Adrenal gland (tissue), 12 donors: Measurements from ENCODE around the gene TELO2. TPM values are rescaled to one million over a fixed set of nuclear protein-coding genes. Genes with fewer than 3 reads are reported as not detected.

Source experiments
- DNase-seq, 7 donors: peaks; one replicate each; pipeline ENCODE4 v3.0.0-alpha.2; 2019 to 2020
- H3K27ac ChIP-seq, 5 donors: fragments of 200-600 bp; sonication (generic) in 4 of 5; 1 replicate in 3 of 5; 2 replicates in 2 of 5; pipeline versions ENCODE4 v1.5.1 to v1.8.0; 2016 to 2020; ENCODE audit warnings: mild to moderate bottlenecking in 1 of 5
- H3K27me3 ChIP-seq: fragments of 200-600 bp; 2 replicates; pipeline ENCODE4 v1.8.0; 2021
- H3K36me3 ChIP-seq, 2 donors: fragments of 200-600 bp; replicated peaks in 1 of 2; 1 replicate in 1 of 2; 2 replicates in 1 of 2; pipeline versions ENCODE4 v1.5.1 to v1.8.0; 2018 to 2022
- H3K4me1 ChIP-seq, 2 donors: fragments of 200-600 bp; replicated peaks in 1 of 2; 1 replicate in 1 of 2; 2 replicates in 1 of 2; pipeline versions ENCODE4 v1.5.1 to v1.8.0; 2018 to 2021
- H3K4me3 ChIP-seq, 4 donors: fragments of 200-600 bp; sonication (generic) in 3 of 4; one replicate each; pipeline ENCODE4 v1.5.1; 2016 to 2018
- H3K9me3 ChIP-seq, 3 donors: fragments of 200-600 bp; sonication (generic) in 1 of 3; replicated peaks in 1 of 3; 1 replicate in 2 of 3; 2 replicates in 1 of 3; pipeline versions ENCODE4 v1.5.1 to v1.8.0; 2016 to 2021
- POLR2A ChIP-seq, 2 donors: fragments of 450-650 bp; IDR thresholded peaks; one replicate each; pipeline ENCODE4 v1.6.1; 2017; ENCODE audit warnings: antibody characterized with exemption in 2 of 2, mild to moderate bottlenecking in 2 of 2, moderate library complexity in 1 of 2
- WGBS, 4 donors: extraction: QIAGEN DNeasy Blood & Tissue Kit in 2 of 4; methylation state at CpG; one replicate each; pipeline versions ENCODE4 v1.1.5 to v1.1.7; 2013 to 2017; 5-methylcytosine and 5-hydroxymethylcytosine counted together
- intact Hi-C, 2 donors: fragments of 100-400 bp; cut with DNase I; formaldehyde crosslinking; loops; one replicate each; pipeline versions ENCODE4 v1.14.1 to v1.15.0; 2022 to 2023
- polyA plus RNA-seq, 3 donors: library from polyadenylated mRNA; stranded (reverse); fragments of 200-250 nt in 2 of 3; fragments of 350-450 nt in 1 of 3; fragmentation: Illumina TruSeq in 1 of 3; extraction: RNeasy Lipid Tissue Mini Kit (QIAGEN cat#74804) in 1 of 3; gene quantifications; one replicate each; pipeline ENCODE4 v1.2.3, GENCODE V29; 2013 to 2014
- total RNA-seq, 9 donors: library from RNA; depleted of rRNA in 4 of 9; stranded (reverse); fragments of >200 nt in 4 of 9; fragments of 120-200 nt in 1 of 9; fragmentation: NEBNext Ultra II Directional in 1 of 9; extraction: Animal tissue kit (Norgen Biotek cat#: 25700) in 1 of 9; gene quantifications; one replicate each; pipeline versions ENCODE4 v1.1.0 to v1.2.4, GENCODE V29; 2013 to 2023
- TF ChIP-seq, protein P1 (sequence below), 6 experiments: fragments of 450-650 bp in 4 of 6; fragments of 200-600 bp in 2 of 6; sonication (generic) in 1 of 6; IDR thresholded peaks; 1 replicate in 5 of 6; 2 replicates in 1 of 6; pipeline versions ENCODE4 v1.5.1 to v1.8.0; 2016 to 2021; ENCODE audit warnings: antibody characterized with exemption in 6 of 6, mild to moderate bottlenecking in 2 of 6, moderate library complexity in 1 of 6
- donor health status: healthy with polysubstance abuse.
- donor health status: Bipolar disorder and iron deficiency.
- donor health status: DM: yes; HTN: yes; CAD: no.
- donor health status: DM: no; HTN: no; CAD: no.
- donor health status: DM: no; HTN: no; CAD: no.
- donor health status: DM: yes; HTN: yes; CAD: no.

Gene TELO2
- total and polyA plus RNA-seq, 12 donors, result 1.3 to 173 (median 23.7) TPM

GRCh38 chr16:1525871-1526607, 32.9 kb downstream of the TELO2 start:
- Histone ChIP-seq H3K4me1 (peaks cover 13 to 20% of the 10 kb centered on the region in 2 donors), H3K27ac (no peak overlapping the region), H3K27me3 (no peaks in the 10 kb centered on the region), H3K9me3 (no peaks in the 10 kb centered on the region), H3K36me3 (no peaks in the 10 kb centered on the region), H3K4me3 (no peak overlapping the region)
- intact Hi-C loops, result no loop called here
- TF ChIP-seq, protein P1, sequence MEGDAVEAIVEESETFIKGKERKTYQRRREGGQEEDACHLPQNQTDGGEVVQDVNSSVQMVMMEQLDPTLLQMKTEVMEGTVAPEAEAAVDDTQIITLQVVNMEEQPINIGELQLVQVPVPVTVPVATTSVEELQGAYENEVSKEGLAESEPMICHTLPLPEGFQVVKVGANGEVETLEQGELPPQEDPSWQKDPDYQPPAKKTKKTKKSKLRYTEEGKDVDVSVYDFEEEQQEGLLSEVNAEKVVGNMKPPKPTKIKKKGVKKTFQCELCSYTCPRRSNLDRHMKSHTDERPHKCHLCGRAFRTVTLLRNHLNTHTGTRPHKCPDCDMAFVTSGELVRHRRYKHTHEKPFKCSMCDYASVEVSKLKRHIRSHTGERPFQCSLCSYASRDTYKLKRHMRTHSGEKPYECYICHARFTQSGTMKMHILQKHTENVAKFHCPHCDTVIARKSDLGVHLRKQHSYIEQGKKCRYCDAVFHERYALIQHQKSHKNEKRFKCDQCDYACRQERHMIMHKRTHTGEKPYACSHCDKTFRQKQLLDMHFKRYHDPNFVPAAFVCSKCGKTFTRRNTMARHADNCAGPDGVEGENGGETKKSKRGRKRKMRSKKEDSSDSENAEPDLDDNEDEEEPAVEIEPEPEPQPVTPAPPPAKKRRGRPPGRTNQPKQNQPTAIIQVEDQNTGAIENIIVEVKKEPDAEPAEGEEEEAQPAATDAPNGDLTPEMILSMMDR (IDR thresholded peaks at IDR 0.05), result no peak
- TF ChIP-seq POLR2A (IDR thresholded peaks at IDR 0.05), result no peak
- WGBS, 4 donors, result 90 to 93% (median 92%) methylated on average over 19 to 44 of the region's 44 CpGs
- DNase-seq, result no peak

- TF ChIP-seq, protein P1 (IDR thresholded peaks at IDR 0.05), result no peak
- TF ChIP-seq POLR2A (IDR thresholded peaks at IDR 0.05), result no peak
- WGBS, 4 donors, result 82 to 88% (median 86%) methylated on average over 21 to 38 of the region's 38 CpGs
- intact Hi-C loops, result no loop called here
- no peaks in the 10 kb centered on the region for H3K9me3 ChIP-seq
- no peaks in the 10 kb centered on the region for H3K27me3 ChIP-seq
- no peak overlapping the region for H3K4me3 ChIP-seq
- H3K4me1 ChIP-seq, result peaks cover 13 to 27% of the 10 kb centered on the region in 2 donors
- no peaks in the 10 kb centered on the region for H3K36me3 ChIP-seq
- H3K27ac ChIP-seq, result peak overlapping the region in 2 of 5 donors; percentile 67 to 77
- no peak for DNase-seq
Measured at GRCh38 chr16:1526608-1527555, 33.7 kb downstream of the TELO2 start.

- intact Hi-C loops, result no loop called here
- peak; percentile 61 to 89 (median 83) for DNase-seq
- no peaks in the 10 kb centered on the region for H3K36me3 ChIP-seq
- TF ChIP-seq, protein P1 (IDR thresholded peaks at IDR 0.05), result no peak
- peak in 1 of 2 donors; percentile 16 for TF ChIP-seq POLR2A (IDR thresholded peaks at IDR 0.05)
- 25 to 48% (median 28%) methylated on average over 19 to 42 of the region's 42 CpGs for WGBS, 4 donors
- no peak overlapping the region for H3K4me3 ChIP-seq
- H3K4me1 ChIP-seq, result peaks cover 13 to 37% of the 10 kb centered on the region in 2 donors
- H3K27ac ChIP-seq, result peak overlapping the region in 4 of 5 donors; percentile 22 to 77 (median 52)
- H3K27me3 ChIP-seq, result no peaks in the 10 kb centered on the region
- H3K9me3 ChIP-seq, result no peaks in the 10 kb centered on the region
Measured at GRCh38 chr16:1527836-1528811, 35.0 kb downstream of the TELO2 start.
